NK-92 (cell line): ENCODE data around the gene DMD.

ENCODE experiments used
- DNase-seq: peaks from one replicate; lab custom pipeline; 2025; ENCODE audit not compliant: unreplicated experiment; lab: John Stamatoyannopoulos, UW

Gene DMD

GRCh38 chrX:31153475-31154047 lies 2057.8 kb downstream of the DMD start:
- no peak for DNase-seq

- DNase-seq: no peak
These were observed 2064.2 kb downstream of the DMD start for GRCh38 chrX:31147175-31147574.

- no peak for DNase-seq
These were observed 2071.4 kb downstream of the DMD start for GRCh38 chrX:31139961-31140360.

- no peak for DNase-seq
These were observed 2073.2 kb downstream of the DMD start for GRCh38 chrX:31138124-31138523.

GRCh38 chrX:31136144-31136611 lies 2075.2 kb downstream of the DMD start:
- DNase-seq: no peak

- DNase-seq: no peak
These were observed 2078.5 kb downstream of the DMD start for GRCh38 chrX:31132821-31133241.

GRCh38 chrX:31130457-31131220 lies 2080.7 kb downstream of the DMD start:
- DNase-seq: no peak

GRCh38 chrX:31128855-31129254 lies 2082.5 kb downstream of the DMD start:
- no peak for DNase-seq

- DNase-seq: no peak
These were observed 2083.6 kb downstream of the DMD start for GRCh38 chrX:31127716-31128115.

- no peak for DNase-seq
These were observed 2085.1 kb downstream of the DMD start for GRCh38 chrX:31126205-31126604.

GRCh38 chrX:31124536-31124935 lies 2086.8 kb downstream of the DMD start:
- no peak for DNase-seq

- no peak for DNase-seq
These were observed 2088.0 kb downstream of the DMD start for GRCh38 chrX:31123335-31123734.

- DNase-seq: no peak
These were observed 2094.1 kb downstream of the DMD start for GRCh38 chrX:31117266-31117665.

GRCh38 chrX:31115398-31115797 lies 2096.0 kb downstream of the DMD start:
- DNase-seq: no peak

GRCh38 chrX:31114858-31115257 lies 2096.5 kb downstream of the DMD start:
- no peak for DNase-seq

- DNase-seq: no peak
These were observed 2098.9 kb downstream of the DMD start for GRCh38 chrX:31112226-31112999.

- no peak for DNase-seq
These were observed 2100.7 kb downstream of the DMD start for GRCh38 chrX:31110657-31111056.

- DNase-seq: no peak
These were observed 2111.7 kb downstream of the DMD start for GRCh38 chrX:31099536-31100090.

- DNase-seq: no peak
These were observed 2113.3 kb downstream of the DMD start for GRCh38 chrX:31098079-31098478.

- no peak for DNase-seq
These were observed 2117.7 kb downstream of the DMD start for GRCh38 chrX:31093639-31093975.

- DNase-seq: no peak
These were observed 2118.2 kb downstream of the DMD start for GRCh38 chrX:31092970-31093638.
